Endothelial cell (in vitro differentiated cells): ENCODE measurements around the gene GBX2. TPM values are rescaled to one million over a fixed set of nuclear protein-coding genes. Genes with fewer than 3 reads are reported as not detected.

Experiments
- DNase-seq: peaks from one replicate; pipeline ENCODE4 v3.0.0; 2021; ENCODE audit warnings: low spot score
- H3K27ac Mint-ChIP-seq: one replicate; pipeline ENCODE4 v1.8.0; 2021; ENCODE audit warnings: mixed read lengths, inconsistent platforms; ENCODE audit not compliant: unreplicated experiment
- H3K27me3 Mint-ChIP-seq: one replicate; pipeline ENCODE4 v1.8.0; 2021; ENCODE audit warnings: mild to moderate bottlenecking, moderate library complexity, mixed read lengths, inconsistent platforms; ENCODE audit not compliant: unreplicated experiment
- H3K36me3 Mint-ChIP-seq: one replicate; pipeline ENCODE4 v1.8.0; 2021; ENCODE audit warnings: mild to moderate bottlenecking, low read depth, mixed read lengths, inconsistent platforms; ENCODE audit not compliant: unreplicated experiment
- H3K4me1 Mint-ChIP-seq: one replicate; pipeline ENCODE4 v1.8.0; 2021; ENCODE audit warnings: mild to moderate bottlenecking, mixed read lengths, inconsistent platforms; ENCODE audit not compliant: unreplicated experiment
- H3K4me3 Mint-ChIP-seq: one replicate; pipeline ENCODE4 v1.8.0; 2021; ENCODE audit warnings: mild to moderate bottlenecking, mixed read lengths, inconsistent platforms; ENCODE audit not compliant: unreplicated experiment
- H3K9me3 Mint-ChIP-seq: one replicate; pipeline ENCODE4 v1.8.0; 2021; ENCODE audit warnings: mixed read lengths, inconsistent platforms; ENCODE audit not compliant: unreplicated experiment
- CTCF ChIP-seq: fragments of 200-600 bp; sonication (generic); IDR thresholded peaks from one replicate; pipeline ENCODE4 v1.5.0; 2021; ENCODE audit warnings: antibody characterized with exemption; ENCODE audit not compliant: unreplicated experiment
- total RNA-seq: library from RNA; stranded (reverse); fragmentation: NEBNext Ultra II Directional; extraction: Animal tissue kit (Norgen Biotek cat#: 25700); gene quantifications from one replicate; pipeline ENCODE4 v1.2.1, GENCODE V29; 2021; ENCODE audit not compliant: unreplicated experiment

GBX2 gene
- total RNA-seq, 1 donor from 2014 or later, result 3.5 TPM

GRCh38 chr2:236131073-236131692, 37.0 kb downstream of the GBX2 start:
- Mint-ChIP-seq H3K27me3 (peaks cover 2% of the 10 kb centered on the region), H3K4me1 (peaks cover 5% of the 10 kb centered on the region), H3K4me3 (no peak overlapping the region), H3K27ac (no peak overlapping the region), H3K36me3 (no peaks in the 10 kb centered on the region), H3K9me3 (no peaks in the 10 kb centered on the region)
- no peak for TF ChIP-seq CTCF
- no peak for DNase-seq

GRCh38 chr2:236130349-236130998, 37.7 kb downstream of the GBX2 start:
- Mint-ChIP-seq H3K4me1 (peaks cover 5% of the 10 kb centered on the region), H3K27ac (no peak overlapping the region), H3K27me3 (no peaks in the 10 kb centered on the region), H3K36me3 (no peaks in the 10 kb centered on the region), H3K4me3 (no peak overlapping the region), H3K9me3 (no peaks in the 10 kb centered on the region)
- no peak for DNase-seq
- TF ChIP-seq CTCF, result no peak

- no peak for DNase-seq
- TF ChIP-seq CTCF, result no peak
- Mint-ChIP-seq H3K9me3 (no peaks in the 10 kb centered on the region), H3K36me3 (peaks cover 5% of the 10 kb centered on the region), H3K27ac (no peak overlapping the region), H3K4me1 (peaks cover 5% of the 10 kb centered on the region), H3K27me3 (no peaks in the 10 kb centered on the region), H3K4me3 (no peak overlapping the region)
These were observed 38.3 kb downstream of the GBX2 start for GRCh38 chr2:236129935-236130334.

GRCh38 chr2:236128321-236128720, 39.9 kb downstream of the GBX2 start:
- H3K9me3 Mint-ChIP-seq, result no peaks in the 10 kb centered on the region
- no peak overlapping the region for H3K4me3 Mint-ChIP-seq
- no peak for DNase-seq
- H3K4me1 Mint-ChIP-seq, result peaks cover 5% of the 10 kb centered on the region
- no peak for TF ChIP-seq CTCF
- H3K27me3 Mint-ChIP-seq, result no peaks in the 10 kb centered on the region
- H3K36me3 Mint-ChIP-seq, result peaks cover 13% of the 10 kb centered on the region
- H3K27ac Mint-ChIP-seq, result no peak overlapping the region

- no peaks in the 10 kb centered on the region for H3K27me3 Mint-ChIP-seq
- H3K36me3 Mint-ChIP-seq, result peaks cover 13% of the 10 kb centered on the region
- H3K4me3 Mint-ChIP-seq, result no peak overlapping the region
- no peak for DNase-seq
- H3K27ac Mint-ChIP-seq, result no peak overlapping the region
- TF ChIP-seq CTCF, result no peak
- H3K9me3 Mint-ChIP-seq, result no peaks in the 10 kb centered on the region
- H3K4me1 Mint-ChIP-seq, result peaks cover 5% of the 10 kb centered on the region
These were observed 41.2 kb downstream of the GBX2 start for GRCh38 chr2:236127010-236127409.
